Caco-2 (cell line): ENCODE results near the gene GULP1. TPM values are rescaled to one million over a fixed set of nuclear protein-coding genes. Genes with fewer than 3 reads are reported as not detected.

ENCODE experiments used
- BruUV-seq: library from RNA; stranded (reverse); fragments of 400-500 nt; replicated peaks from 2 replicates; lab custom pipeline; 2021; lab: Mats Ljungman, UMichigan
- CTCF ChIA-PET: fragments of 300-600 bp; sonication (Branson Sonifier 250); formaldehyde crosslinking; loops from one replicate; lab custom pipeline; 2022; ENCODE audit warnings: antibody characterized with exemption; lab: Charles Lee
- POLR2A ChIA-PET: fragments of 300-600 bp; sonication (Branson Sonifier 250); formaldehyde crosslinking; loops from one replicate; lab custom pipeline; 2022; ENCODE audit warnings: antibody characterized with exemption; lab: Charles Lee
- DNase-seq, 2 experiments: peaks; one replicate each; pipeline versions ENCODE4 v3.0.0 to v3.0.0-alpha.2; 2020 to 2022
- H3K27me3 ChIP-seq: replicated peaks from 2 replicates; pipeline ENCODE4 v1.6.0; 2011; ENCODE audit warnings: low read length; ENCODE audit not compliant: control insufficient read depth, insufficient read depth
- H3K36me3 ChIP-seq: 2 replicates; pipeline ENCODE4 v1.5.1; 2011; ENCODE audit warnings: low read length; ENCODE audit not compliant: control insufficient read depth, insufficient read depth
- H3K4me1 ChIP-seq: fragments of 250-450 bp; sonication (Bioruptor Pico); 2 replicates; pipeline ENCODE4 v1.5.1; 2020; ENCODE audit warnings: mild to moderate bottlenecking
- H3K4me3 ChIP-seq: 2 replicates; pipeline ENCODE4 v1.5.1; 2011; ENCODE audit warnings: low read depth, mild to moderate bottlenecking, control low read depth, low read length
- H3K9me3 ChIP-seq: fragments of 250-450 bp; sonication (Bioruptor Pico); 2 replicates; pipeline ENCODE4 v1.5.1; 2020; ENCODE audit warnings: mild to moderate bottlenecking, moderate library complexity
- H3K27ac Mint-ChIP-seq: one replicate; pipeline ENCODE4 v1.8.0; 2022; ENCODE audit warnings: mixed read lengths; ENCODE audit not compliant: unreplicated experiment
- H3K27me3 Mint-ChIP-seq: one replicate; pipeline ENCODE4 v1.8.0; 2022; ENCODE audit warnings: mixed read lengths; ENCODE audit not compliant: insufficient read depth, unreplicated experiment
- H3K36me3 Mint-ChIP-seq: one replicate; pipeline ENCODE4 v1.8.0; 2022; ENCODE audit warnings: mild to moderate bottlenecking, mixed read lengths; ENCODE audit not compliant: insufficient read depth, unreplicated experiment
- H3K4me1 Mint-ChIP-seq: one replicate; pipeline ENCODE4 v1.8.0; 2022; ENCODE audit warnings: low read depth, mixed read lengths; ENCODE audit not compliant: unreplicated experiment
- H3K4me3 Mint-ChIP-seq: one replicate; pipeline ENCODE4 v1.8.0; 2022; ENCODE audit warnings: mild to moderate bottlenecking, moderate library complexity, mixed read lengths; ENCODE audit not compliant: unreplicated experiment
- H3K9me3 Mint-ChIP-seq: one replicate; pipeline ENCODE4 v1.8.0; 2022; ENCODE audit warnings: mixed read lengths; ENCODE audit not compliant: unreplicated experiment
- intact Hi-C: fragments of 100-400 bp; cut with micrococcal nuclease; formaldehyde crosslinking; loops from one replicate; pipeline ENCODE4 v1.10.0; 2022; ENCODE audit not compliant: unreplicated experiment
- total RNA-seq: library from RNA; stranded (reverse); gene quantifications from 2 replicates; pipeline ENCODE4 v1.2.3, GENCODE V29; 2022
- TF ChIP-seq, protein P1 (sequence below), 2 experiments: fragments of 200-600 bp in 1 of 2; IDR thresholded peaks; 1 replicate in 1 of 2; 2 replicates in 1 of 2; pipeline versions ENCODE4 v1.5.1 to v1.8.0; 2011 to 2022; ENCODE audit warnings: antibody characterized with exemption in 1 of 2, control low read depth in 1 of 2, inconsistent platforms in 1 of 2, low read depth in 1 of 2, low read length in 1 of 2, mild to moderate bottlenecking in 1 of 2, moderate library complexity in 1 of 2; ENCODE audit not compliant: insufficient read depth in 1 of 2, severe bottlenecking in 1 of 2, unreplicated experiment in 1 of 2

GULP1 gene
- total RNA-seq, 1 experiment from 2014 or later, result 32.4 TPM

GRCh38 chr2:188314314-188315054 lies 22.8 kb downstream of the GULP1 start:
- Mint-ChIP-seq H3K27me3 (no peaks in the 10 kb centered on the region), H3K9me3 (no peaks in the 10 kb centered on the region), H3K27ac (no peak overlapping the region), H3K36me3 (no peaks in the 10 kb centered on the region), H3K4me3 (no peak overlapping the region), H3K4me1 (peaks cover 7% of the 10 kb centered on the region)
- DNase-seq, result no peak
- Histone ChIP-seq H3K9me3 (no peaks in the 10 kb centered on the region), H3K36me3 (no peaks in the 10 kb centered on the region), H3K4me1 (no peaks in the 10 kb centered on the region; the same call in 1 of the 2 replicates), H3K27me3 (no peaks in the 10 kb centered on the region), H3K4me3 (no peak overlapping the region)
- CTCF ChIA-PET, result no interaction called here
- POLR2A ChIA-PET, result no interaction called here
- TF ChIP-seq, protein P1, sequence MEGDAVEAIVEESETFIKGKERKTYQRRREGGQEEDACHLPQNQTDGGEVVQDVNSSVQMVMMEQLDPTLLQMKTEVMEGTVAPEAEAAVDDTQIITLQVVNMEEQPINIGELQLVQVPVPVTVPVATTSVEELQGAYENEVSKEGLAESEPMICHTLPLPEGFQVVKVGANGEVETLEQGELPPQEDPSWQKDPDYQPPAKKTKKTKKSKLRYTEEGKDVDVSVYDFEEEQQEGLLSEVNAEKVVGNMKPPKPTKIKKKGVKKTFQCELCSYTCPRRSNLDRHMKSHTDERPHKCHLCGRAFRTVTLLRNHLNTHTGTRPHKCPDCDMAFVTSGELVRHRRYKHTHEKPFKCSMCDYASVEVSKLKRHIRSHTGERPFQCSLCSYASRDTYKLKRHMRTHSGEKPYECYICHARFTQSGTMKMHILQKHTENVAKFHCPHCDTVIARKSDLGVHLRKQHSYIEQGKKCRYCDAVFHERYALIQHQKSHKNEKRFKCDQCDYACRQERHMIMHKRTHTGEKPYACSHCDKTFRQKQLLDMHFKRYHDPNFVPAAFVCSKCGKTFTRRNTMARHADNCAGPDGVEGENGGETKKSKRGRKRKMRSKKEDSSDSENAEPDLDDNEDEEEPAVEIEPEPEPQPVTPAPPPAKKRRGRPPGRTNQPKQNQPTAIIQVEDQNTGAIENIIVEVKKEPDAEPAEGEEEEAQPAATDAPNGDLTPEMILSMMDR (IDR thresholded peaks at IDR 0.05; ENCODE audit: insufficient read depth in 1 of 2, low read depth in 1 of 2, low read length in 1 of 2, severe bottlenecking in 1 of 2, unreplicated experiment in 1 of 2), result no peak
- BruUV-seq, result no TSS peak
- intact Hi-C loops, result no loop called here

DNA sequence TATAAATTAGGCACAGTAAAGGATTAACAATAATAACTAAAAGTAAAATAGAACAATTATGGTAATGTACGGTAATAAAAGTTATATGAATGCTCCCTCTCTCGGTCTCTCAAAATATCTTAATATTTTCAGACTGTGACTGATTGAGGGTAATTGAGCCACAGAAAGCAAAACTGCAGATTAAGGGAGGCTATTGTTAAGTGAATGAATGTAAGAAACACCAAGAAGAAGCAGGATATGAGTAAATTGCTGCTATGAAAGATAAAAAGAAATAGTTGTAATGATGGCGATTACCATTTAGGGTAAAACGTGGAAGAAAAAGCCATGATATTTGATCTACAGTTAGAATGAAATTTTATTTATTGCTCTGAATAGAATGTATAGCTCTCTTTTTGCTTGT lies 24.1 kb downstream of the GULP1 start:
- H3K27me3 Mint-ChIP-seq, result no peaks in the 10 kb centered on the region
- H3K27me3 ChIP-seq, result no peaks in the 10 kb centered on the region
- ChIA-PET POLR2A (no interaction called here), CTCF (no interaction called here)
- H3K4me3 Mint-ChIP-seq, result no peak overlapping the region
- no peak overlapping the region for H3K27ac Mint-ChIP-seq
- H3K4me1 ChIP-seq, result no peaks in the 10 kb centered on the region; the same call in 1 of the 2 replicates
- TF ChIP-seq, protein P1 (IDR thresholded peaks at IDR 0.05; ENCODE audit: insufficient read depth in 1 of 2, low read depth in 1 of 2, low read length in 1 of 2, severe bottlenecking in 1 of 2, unreplicated experiment in 1 of 2), result no peak
- no peaks in the 10 kb centered on the region for H3K36me3 ChIP-seq
- no peaks in the 10 kb centered on the region for H3K9me3 Mint-ChIP-seq
- no peaks in the 10 kb centered on the region for H3K36me3 Mint-ChIP-seq
- intact Hi-C loops, result no loop called here
- H3K9me3 ChIP-seq, result no peaks in the 10 kb centered on the region
- no TSS peak for BruUV-seq
- no peak overlapping the region for H3K4me3 ChIP-seq
- peaks cover 13% of the 10 kb centered on the region for H3K4me1 Mint-ChIP-seq
- DNase-seq, result no peak

- no peaks in the 10 kb centered on the region; the same call in 1 of the 2 replicates for H3K4me1 ChIP-seq
- ChIA-PET POLR2A (no interaction called here), CTCF (no interaction called here)
- H3K9me3 ChIP-seq, result no peaks in the 10 kb centered on the region
- no peak for DNase-seq
- H3K4me3 Mint-ChIP-seq, result no peak overlapping the region
- H3K9me3 Mint-ChIP-seq, result no peaks in the 10 kb centered on the region
- H3K36me3 Mint-ChIP-seq, result no peaks in the 10 kb centered on the region
- H3K4me3 ChIP-seq, result no peak overlapping the region
- BruUV-seq, result no TSS peak
- no peak overlapping the region for H3K27ac Mint-ChIP-seq
- intact Hi-C loops, result no loop called here
- TF ChIP-seq, protein P1 (IDR thresholded peaks at IDR 0.05; ENCODE audit: insufficient read depth in 1 of 2, low read depth in 1 of 2, low read length in 1 of 2, severe bottlenecking in 1 of 2, unreplicated experiment in 1 of 2), result no peak
- no peaks in the 10 kb centered on the region for H3K27me3 ChIP-seq
- H3K36me3 ChIP-seq, result no peaks in the 10 kb centered on the region
- H3K27me3 Mint-ChIP-seq, result no peaks in the 10 kb centered on the region
- H3K4me1 Mint-ChIP-seq, result peaks cover 13% of the 10 kb centered on the region
Observed at GRCh38 chr2:188316342-188316741, 24.7 kb downstream of the GULP1 start.
